ENCODE data around the gene FRMD4A. TPM values are rescaled to one million over a fixed set of nuclear protein-coding genes. Genes with fewer than 3 reads are reported as not detected.
"Not testable (repeated sequence)": the region's sequence is repeated elsewhere in the genome, so short reads cannot be mapped to it uniquely, and the experiment has no call there.

The FRMD4A gene
- total RNA-seq, 1 experiment from 2014 or later: 8.8 TPM

- H3K27me3 ChIP-seq: no peaks in the 10 kb centered on the region
- DNase-seq: no peak
- H3K4me3 ChIP-seq: no peak overlapping the region
- H3K9me3 ChIP-seq: no peaks in the 10 kb centered on the region
- H3K36me3 ChIP-seq: no peaks in the 10 kb centered on the region
Observed at GRCh38 chr10:14052931-14053330, 277.8 kb downstream of the FRMD4A start.

DNA sequence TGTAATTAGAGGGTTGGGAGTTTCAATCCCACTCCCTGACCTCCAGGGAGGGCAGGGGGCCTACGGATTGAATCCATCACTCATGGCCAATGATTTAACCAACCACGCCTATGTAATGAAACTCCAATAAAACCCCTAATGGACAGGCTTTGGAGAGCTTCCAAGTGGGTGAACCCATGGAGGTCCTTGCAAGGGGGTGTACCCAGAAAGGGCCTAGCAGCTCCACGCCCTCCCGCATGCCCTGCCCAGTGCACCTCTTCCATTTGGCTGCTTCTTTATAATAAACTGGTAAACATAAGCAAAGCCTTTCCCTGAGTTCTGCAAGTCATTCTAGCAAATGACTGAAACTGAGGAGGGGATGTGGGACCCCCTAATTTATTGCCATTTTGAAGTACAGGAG, 280.1 kb downstream of the FRMD4A start:
- no peak for DNase-seq
- no peaks in the 10 kb centered on the region for H3K9me3 ChIP-seq
- H3K27me3 ChIP-seq: no peaks in the 10 kb centered on the region
- H3K36me3 ChIP-seq: no peaks in the 10 kb centered on the region
- H3K4me3 ChIP-seq: no peak overlapping the region

DNA sequence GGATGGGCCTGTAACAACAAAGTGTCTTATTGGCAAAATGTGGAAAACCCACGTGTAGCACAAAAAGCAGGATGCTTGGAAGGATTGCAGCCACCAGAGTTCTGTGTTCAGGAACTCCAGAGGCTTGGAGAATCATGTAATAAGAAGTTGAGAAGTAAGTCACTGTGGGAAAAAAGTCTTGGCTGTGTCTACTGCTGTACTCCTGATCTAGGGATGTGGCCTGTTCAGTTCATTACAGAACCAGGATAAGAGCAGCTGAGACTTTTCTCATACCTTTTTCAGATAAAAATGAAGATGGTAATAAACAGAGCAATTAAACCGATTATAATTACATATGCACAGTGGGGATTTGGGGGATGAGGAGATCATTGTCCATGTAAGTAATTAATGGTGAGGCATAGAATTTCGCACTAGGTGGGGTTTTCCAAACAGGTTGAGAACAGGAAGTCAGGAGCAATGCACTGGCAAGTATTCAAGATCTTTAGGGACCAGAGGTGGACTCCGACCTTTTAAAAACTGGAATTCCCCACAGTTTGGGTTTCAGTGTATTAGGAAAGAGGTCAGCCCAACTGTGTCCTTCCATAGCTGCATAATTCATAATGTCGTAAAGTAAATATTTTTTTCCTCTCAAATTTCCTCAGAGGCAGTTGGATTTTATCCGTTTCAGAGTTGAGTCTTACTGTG, 281.7 kb downstream of the FRMD4A start:
- no peaks in the 10 kb centered on the region for H3K27me3 ChIP-seq
- no peaks in the 10 kb centered on the region for H3K9me3 ChIP-seq
- no peaks in the 10 kb centered on the region for H3K36me3 ChIP-seq
- DNase-seq: no peak
- no peak overlapping the region for H3K4me3 ChIP-seq

DNA sequence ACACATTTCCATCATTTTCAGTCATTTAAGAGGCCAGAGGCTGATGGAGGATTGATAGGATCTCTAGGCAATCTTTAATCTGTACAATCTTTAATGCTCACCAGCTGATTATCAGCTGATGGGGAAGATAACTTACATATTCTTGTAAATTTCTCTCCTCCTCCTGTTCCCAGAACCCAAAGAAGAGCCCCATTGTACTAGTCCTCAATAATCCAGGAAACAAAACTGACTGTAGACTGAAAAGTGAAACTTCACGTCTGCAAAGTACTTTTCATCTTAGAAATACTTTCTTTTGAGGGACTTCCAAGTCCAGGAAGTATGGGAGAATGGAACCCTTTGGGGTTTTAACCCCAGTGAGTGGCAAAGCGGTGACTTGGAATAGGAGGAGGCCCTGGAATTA, 283.3 kb downstream of the FRMD4A start:
- no peak for DNase-seq
- Histone ChIP-seq H3K27me3 (no peaks in the 10 kb centered on the region), H3K36me3 (no peaks in the 10 kb centered on the region)

GRCh38 chr10:14042051-14042450, 288.7 kb downstream of the FRMD4A start:
- DNase-seq, H3K4me3 ChIP-seq, H3K9me3 ChIP-seq, H3K27me3 ChIP-seq, H3K36me3 ChIP-seq: not testable (repeated sequence)

More for the DNA sequence above, 283.3 kb downstream of the FRMD4A start:
- H3K4me3 ChIP-seq: no peak overlapping the region
- H3K9me3 ChIP-seq: no peaks in the 10 kb centered on the region

- H3K36me3 ChIP-seq: no peaks in the 10 kb centered on the region
- H3K9me3 ChIP-seq: no peaks in the 10 kb centered on the region
- H3K4me3 ChIP-seq: no peak overlapping the region
- no peaks in the 10 kb centered on the region for H3K27me3 ChIP-seq
- DNase-seq: no peak
Observed at GRCh38 chr10:14040787-14041631, 289.7 kb downstream of the FRMD4A start.

DNA sequence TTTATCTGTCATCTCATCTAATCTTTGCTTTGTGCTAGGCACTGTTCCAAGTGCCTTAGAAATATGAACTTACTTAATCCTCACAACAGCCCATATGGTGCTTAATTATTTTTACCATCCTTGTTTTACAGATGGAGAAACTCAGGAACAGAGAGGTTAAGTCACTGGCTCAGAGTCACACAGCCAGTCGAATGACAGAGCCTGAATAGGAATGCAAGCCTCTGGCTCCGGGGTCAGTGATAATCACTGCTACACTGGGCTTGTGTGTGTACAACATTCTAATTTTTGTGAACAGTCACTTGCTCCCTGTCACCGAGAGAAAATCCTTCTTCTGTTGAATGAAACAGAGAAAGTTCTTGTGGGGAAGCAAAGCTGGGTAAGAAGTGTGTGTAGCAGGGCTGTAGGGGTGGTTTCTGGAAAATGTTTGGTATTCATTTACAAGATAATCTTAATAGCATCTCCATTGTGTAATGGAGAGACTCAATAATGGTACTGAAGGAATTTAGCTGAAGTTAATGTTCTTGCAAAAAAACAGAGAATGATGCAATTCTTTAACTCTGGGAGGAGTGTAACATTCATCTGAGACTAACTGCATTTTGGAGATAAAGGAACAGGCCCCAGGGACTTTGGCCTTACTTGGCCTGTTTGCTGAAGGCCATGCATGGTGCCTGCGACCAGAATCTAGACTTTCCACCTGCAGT, 290.6 kb downstream of the FRMD4A start:
- H3K36me3 ChIP-seq: no peaks in the 10 kb centered on the region
- no peaks in the 10 kb centered on the region for H3K27me3 ChIP-seq
- H3K9me3 ChIP-seq: no peaks in the 10 kb centered on the region
- H3K4me3 ChIP-seq: no peak overlapping the region
- no peak for DNase-seq

- H3K36me3 ChIP-seq: no peaks in the 10 kb centered on the region
- DNase-seq: no peak
- no peak overlapping the region for H3K4me3 ChIP-seq
- H3K27me3 ChIP-seq: no peaks in the 10 kb centered on the region
- no peaks in the 10 kb centered on the region for H3K9me3 ChIP-seq
Observed at GRCh38 chr10:14036233-14036632, 294.5 kb downstream of the FRMD4A start.

DNA sequence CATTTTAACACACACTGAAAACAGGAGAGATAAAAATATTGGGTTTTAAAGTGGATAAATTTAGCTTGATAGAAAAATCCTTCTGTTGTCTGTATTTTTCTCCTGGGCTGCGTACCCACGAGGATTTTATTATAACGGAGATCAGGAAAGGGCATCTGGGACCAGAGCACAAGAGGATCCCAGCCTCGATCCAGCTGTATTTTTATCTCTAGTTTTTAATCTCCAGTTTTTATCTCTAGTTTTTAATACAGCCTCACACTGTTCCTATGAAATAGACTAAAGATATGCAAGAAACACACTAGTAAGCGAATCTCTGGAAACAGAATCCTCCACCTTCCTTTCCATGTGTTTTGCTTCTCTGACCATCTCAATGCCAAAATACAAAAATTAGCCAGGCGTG, 295.2 kb downstream of the FRMD4A start:
- no peak for DNase-seq
- H3K36me3 ChIP-seq: no peaks in the 10 kb centered on the region
- H3K4me3 ChIP-seq: no peak overlapping the region
- H3K9me3 ChIP-seq: no peaks in the 10 kb centered on the region
- H3K27me3 ChIP-seq: no peaks in the 10 kb centered on the region

GRCh38 chr10:14032406-14032998, 298.2 kb downstream of the FRMD4A start:
- no peak for DNase-seq
- Histone ChIP-seq H3K9me3 (no peaks in the 10 kb centered on the region), H3K27me3 (no peaks in the 10 kb centered on the region), H3K36me3 (no peaks in the 10 kb centered on the region), H3K4me3 (no peak overlapping the region)

DNA sequence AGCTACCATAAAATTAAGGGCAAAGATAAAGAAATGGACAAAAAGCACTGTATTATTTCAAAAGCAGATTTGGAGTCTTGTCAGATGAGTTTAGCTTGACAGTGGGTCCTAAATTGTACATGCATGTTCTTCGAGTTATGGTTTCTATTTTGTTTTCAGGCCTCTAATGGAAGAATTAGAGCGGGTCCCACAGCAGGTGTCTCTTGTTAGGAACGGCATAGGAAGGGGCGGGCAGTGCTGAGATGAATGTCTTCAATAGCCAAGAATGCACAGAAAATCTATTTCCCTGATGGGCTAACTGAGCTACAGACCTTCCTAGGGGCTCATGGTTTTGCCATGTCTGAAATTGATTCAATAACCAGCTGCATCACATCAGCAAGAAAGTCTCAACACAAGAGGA, 304.4 kb downstream of the FRMD4A start:
- no peaks in the 10 kb centered on the region for H3K27me3 ChIP-seq
- no peak overlapping the region for H3K4me3 ChIP-seq
- no peak for DNase-seq
- H3K36me3 ChIP-seq: no peaks in the 10 kb centered on the region
- no peaks in the 10 kb centered on the region for H3K9me3 ChIP-seq

- no peaks in the 10 kb centered on the region for H3K27me3 ChIP-seq
- H3K9me3 ChIP-seq: no peaks in the 10 kb centered on the region
- H3K36me3 ChIP-seq: no peaks in the 10 kb centered on the region
- H3K4me3 ChIP-seq: no peak overlapping the region
- DNase-seq: no peak
Observed at GRCh38 chr10:14025283-14026189, 305.2 kb downstream of the FRMD4A start.

DNA sequence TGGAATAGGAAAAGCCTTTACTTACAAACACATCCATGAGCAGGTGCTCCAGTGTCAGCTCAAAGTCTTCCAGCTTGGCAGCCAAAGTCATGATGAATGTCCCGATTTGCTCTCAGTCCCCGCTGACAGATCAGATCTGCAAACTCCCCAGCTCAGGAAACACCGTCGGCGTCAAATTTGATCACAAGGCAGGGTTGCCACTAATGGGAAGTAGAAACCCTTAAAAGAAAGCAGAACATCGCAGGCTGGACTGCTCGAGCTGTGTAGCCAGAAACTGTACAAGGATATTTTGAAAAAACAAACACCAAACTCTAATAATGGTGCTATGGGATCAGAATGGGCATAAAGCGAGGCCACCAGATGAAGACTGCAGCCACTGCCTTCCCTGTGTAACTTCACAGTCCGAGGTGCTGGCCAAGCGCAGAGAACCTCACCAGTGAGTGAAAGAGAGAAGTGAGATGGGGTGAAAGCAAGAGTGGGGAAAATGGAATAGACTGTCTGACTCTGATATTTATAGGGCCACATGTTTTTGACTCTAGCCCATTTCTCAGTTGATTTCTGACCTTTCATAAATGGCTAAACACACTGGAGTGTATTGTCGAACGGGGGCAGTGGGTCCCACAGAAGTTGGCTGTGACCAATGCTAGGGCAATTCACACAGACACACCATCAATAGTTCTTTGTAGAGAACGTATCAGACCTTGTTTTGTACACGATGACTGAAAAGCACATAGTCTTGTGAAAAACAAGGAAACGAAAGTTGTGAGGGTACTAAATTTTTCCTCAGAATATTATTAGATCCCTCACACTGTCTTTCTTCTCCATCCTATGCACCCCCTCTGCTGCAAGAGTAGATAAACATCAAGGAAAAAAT, 306.2 kb downstream of the FRMD4A start:
- H3K9me3 ChIP-seq: no peaks in the 10 kb centered on the region
- no peaks in the 10 kb centered on the region for H3K27me3 ChIP-seq
- no peak for DNase-seq
- H3K36me3 ChIP-seq: no peaks in the 10 kb centered on the region
- no peak overlapping the region for H3K4me3 ChIP-seq

DNA sequence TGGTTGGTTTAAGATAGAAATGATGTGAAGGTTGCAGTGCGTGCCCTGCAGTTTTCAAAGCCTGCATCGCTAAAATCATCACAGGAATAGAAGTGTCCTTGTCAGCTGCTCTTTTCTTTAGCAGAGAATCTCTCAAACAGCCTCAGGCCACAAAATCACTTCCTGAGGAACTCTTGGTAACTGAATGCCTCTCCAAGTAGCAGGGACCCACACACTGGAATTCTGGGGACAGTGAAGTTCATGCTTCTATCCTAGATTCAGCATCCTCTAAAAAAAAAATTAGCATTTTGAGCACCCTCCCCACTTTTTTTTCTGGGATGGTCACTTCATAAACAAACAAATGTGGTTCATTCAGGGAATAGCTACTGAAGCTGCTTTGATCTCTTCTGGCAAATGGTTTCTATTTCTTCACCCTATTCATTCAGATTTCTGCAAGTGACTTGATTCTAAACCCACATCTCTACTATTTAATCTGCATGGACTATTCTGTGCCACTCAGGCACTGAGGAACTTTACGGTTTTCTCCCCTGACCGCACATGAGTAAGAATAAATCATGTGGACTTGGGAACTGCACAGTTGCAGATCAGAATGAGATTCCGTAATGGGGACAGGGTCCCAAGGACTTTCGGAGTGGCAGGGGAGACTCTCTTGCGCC, 306.9 kb downstream of the FRMD4A start:
- H3K4me3 ChIP-seq: no peak overlapping the region
- no peaks in the 10 kb centered on the region for H3K36me3 ChIP-seq
- DNase-seq: no peak
- H3K27me3 ChIP-seq: no peaks in the 10 kb centered on the region
- H3K9me3 ChIP-seq: no peaks in the 10 kb centered on the region
